GM19328 (cell line): Measurements from ENCODE around the gene USP46.

ENCODE experiments used
- ATAC-seq: cut with Tn5 transposase; IDR thresholded peaks from one replicate; pipeline ENCODE4 v1.9.1; 2021; ENCODE audit warnings: mild to moderate bottlenecking, moderate library complexity; ENCODE audit not compliant: unreplicated experiment

USP46 gene

DNA sequence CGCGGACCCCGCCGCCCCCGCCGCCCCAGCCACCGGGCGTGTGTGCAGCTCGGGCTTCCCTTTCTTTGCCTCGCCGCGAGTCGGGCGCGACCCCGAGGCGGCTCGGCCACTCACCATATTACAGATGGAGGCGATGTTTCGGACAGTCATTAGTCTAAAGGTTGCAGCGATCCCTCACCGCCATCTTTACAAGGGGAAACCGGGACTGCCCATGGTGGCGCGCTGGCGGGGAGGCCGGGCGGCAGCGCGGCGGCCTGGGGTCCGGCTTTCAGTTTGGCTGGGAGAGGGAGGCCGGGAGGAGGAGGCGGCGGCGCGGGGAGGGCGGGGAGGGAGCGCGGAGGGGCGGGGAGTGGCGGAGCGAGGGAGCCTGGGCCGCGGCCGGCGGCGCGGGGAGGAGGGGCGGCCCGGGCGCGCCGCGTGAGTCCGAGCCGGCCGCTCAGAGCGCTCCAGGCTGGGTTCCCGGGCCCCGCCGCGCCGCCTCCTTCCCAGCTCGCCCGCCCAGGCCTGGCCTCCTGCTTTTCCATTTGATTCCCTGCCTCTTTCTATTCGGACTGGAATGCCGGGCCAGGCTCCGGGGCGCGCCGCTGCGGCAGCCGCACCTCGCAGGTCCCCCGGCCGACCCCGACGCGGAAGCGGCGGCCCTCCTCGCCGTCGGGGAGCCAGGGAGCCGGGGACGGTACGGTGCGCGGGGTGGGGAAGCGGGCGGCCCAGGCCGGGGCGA lies at the start of gene USP46:
Gene USP46, minus strand, starts transcription at position 301 of the 721 bp plus-strand sequence. Its CDS starts 151 bp downstream, at position 150.
- peak; percentile 87 for ATAC-seq

DNA sequence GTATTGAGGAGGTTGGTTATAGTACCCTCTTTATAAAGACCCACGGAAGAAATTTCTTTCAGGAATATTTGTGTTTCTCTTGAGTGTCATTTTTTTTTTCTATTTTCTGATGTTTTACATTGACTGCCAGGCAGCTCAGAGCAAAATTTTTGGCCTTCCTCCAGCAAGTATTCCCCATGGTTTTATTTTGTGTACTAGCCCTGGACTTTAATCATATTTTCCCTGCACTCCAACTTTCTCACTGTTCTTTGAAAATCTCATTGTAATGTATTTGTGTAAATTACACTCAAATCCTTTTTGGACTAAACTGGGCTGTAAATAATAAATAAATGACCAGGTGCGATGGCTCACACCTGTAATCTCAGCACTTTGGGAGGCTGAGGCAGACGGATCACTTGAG lies 45.6 kb upstream of the USP46 start:
- ATAC-seq = no peak

DNA sequence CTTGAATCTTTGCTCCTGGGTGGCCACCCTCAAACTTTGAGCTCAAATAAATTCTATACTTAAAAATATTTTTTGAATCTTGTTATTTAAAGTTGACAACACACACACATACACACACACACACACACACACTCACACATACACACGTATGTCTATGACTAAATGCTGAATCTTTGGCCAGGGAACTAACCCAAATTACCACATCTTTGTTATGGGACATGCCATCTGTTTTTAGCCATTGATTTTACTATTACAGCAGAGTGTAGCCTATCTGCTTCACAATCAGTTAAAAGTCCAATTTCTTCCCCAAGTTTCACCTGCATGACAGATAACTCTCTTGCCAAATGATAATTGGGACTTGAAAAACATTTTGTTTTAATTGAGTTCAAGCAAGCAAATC lies 45.0 kb upstream of the USP46 start:
- no peak for ATAC-seq

DNA sequence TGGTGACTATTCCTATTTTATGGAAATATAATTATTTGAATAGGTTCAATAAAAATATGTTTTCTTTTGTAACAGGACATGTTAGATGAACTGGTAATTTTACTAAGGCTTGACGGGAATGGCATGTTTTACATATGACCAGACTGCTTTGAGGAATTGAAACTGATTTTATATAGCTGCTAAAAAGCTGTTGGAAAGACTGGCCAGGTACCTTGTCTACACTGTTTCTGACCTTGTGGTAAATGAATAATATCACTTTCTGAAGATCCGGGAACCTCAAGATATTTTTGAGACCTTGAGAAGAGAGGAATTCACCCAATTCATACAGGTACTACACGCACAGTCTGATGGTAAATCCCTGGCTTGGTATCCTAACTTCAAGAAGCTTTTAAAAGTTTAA lies 42.1 kb upstream of the USP46 start:
- ATAC-seq = peak; percentile 89

DNA sequence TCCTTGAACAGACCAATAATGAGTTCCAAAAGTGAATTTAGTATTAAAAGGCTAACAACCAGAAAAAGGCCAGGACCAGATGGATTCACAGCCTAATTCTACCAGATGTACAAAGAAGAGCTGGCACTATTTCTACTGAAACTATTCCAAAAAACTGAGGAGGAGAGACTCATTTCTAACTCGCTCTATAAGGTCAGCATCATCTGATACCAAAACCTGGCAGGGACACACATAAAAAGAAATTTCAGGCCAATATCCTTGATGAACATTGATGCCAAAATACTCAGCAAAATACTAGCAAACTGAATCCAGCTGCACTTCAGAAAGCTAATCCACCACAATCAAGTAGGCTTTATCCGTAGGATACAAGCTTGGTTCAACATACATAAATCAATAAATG lies 35.8 kb upstream of the USP46 start:
- ATAC-seq = no peak

DNA sequence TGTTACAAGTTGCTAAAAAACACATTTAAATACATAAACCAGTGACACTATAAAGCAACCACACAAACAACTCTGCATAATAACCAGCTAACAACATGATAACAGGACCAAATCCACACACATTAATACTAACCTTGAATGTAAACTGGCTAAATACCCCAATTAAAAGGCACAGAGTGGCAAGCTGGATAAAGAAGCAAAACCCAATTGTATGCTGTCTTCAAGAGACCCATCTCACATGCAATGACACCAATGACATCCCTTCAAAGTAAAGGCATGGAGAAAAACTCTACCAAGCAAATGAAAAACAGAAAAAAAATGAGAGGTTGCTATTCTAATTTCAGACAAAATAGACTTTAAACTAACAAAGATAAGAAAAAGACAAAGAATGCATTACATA lies 34.4 kb upstream of the USP46 start:
- ATAC-seq = no peak

DNA sequence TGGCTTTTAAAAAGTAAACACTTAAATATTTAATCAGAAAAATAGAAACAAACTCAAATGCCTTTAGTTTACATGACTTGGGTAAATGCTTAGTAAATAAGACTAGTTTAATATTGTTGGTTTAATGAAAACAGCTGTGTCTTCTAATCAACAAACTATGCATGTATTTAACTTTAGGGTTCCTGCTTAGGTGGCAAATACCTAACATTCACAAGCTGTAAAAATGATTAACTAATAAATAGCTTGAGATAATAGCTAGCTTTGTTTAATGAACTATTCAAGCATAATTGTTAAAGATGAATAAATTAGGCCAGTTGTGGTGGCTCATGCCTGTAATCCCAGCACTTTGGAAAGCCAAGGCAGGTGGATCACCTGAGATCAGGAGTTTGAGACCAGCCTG lies 30.0 kb upstream of the USP46 start:
- ATAC-seq = no peak

- no peak for ATAC-seq
Measured at GRCh38 chr4:52687696-52688095, 28.6 kb upstream of the USP46 start.

DNA sequence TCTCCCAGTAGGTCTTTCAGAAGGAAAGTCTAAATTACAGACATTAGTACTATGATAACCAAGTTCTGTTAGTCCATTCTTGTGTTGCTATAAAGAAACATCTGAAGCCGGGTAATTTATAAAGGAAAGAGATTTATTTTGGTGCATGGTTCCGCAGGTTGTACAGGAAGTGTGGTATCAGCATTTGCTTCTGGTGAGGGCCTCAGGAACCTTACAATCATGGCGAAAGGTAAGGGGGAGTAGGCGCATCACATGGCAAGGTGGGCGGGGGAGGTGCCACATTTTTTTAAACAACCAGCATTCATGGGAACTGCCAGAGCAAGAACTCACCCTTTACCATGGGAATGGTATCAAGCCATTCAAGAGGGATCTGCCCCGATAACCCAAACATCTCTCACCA lies 26.2 kb upstream of the USP46 start:
- no peak for ATAC-seq

DNA sequence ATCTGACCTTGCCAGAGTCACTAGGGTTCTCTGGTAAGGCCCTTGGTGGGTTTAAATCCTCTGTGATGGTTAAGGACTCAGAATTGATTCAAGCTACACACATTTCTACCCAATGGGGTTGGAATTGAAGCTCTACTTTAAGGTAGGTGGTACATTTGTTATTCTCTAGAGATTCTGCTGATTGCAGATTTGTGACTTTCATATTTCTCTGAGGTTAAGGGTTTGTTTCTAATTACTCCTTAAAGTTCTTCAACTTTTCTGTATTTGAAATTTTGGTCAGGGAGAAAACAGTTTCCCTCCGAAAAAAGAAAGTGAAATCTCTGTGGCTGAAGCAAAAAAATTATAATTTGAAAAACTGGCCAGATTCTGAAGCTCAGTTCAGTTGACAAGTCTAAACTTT lies 25.8 kb upstream of the USP46 start:
- ATAC-seq = no peak

- no peak for ATAC-seq
Measured at GRCh38 chr4:52680381-52680780, 21.3 kb upstream of the USP46 start.

- no peak for ATAC-seq
Measured at GRCh38 chr4:52676536-52676935, 17.4 kb upstream of the USP46 start.

- ATAC-seq = no peak
Measured at GRCh38 chr4:52675111-52675510, 16.0 kb upstream of the USP46 start.

GRCh38 chr4:52670739-52671138 lies 11.6 kb upstream of the USP46 start:
- ATAC-seq = no peak

GRCh38 chr4:52670121-52670520 lies 11.0 kb upstream of the USP46 start:
- ATAC-seq = no peak

DNA sequence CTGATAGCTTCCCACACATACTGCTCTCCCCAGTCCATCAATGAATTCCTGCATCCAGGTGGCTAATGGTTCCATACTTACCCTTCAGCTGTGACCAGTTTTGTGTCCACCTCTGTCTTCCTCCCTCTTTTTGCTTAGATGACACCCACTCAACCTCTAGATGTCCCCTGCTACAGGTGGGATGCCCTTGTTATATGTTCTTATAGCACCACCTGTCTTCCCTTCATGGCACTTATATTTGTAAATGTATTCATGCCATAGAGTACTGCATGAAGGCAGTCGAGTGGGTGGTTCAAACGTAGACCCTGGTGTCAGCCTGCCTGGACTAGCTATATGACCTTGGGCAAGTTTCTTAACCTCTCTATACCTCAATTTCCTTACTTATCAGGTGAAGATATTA lies 6.5 kb upstream of the USP46 start:
- ATAC-seq = peak; percentile 79

DNA sequence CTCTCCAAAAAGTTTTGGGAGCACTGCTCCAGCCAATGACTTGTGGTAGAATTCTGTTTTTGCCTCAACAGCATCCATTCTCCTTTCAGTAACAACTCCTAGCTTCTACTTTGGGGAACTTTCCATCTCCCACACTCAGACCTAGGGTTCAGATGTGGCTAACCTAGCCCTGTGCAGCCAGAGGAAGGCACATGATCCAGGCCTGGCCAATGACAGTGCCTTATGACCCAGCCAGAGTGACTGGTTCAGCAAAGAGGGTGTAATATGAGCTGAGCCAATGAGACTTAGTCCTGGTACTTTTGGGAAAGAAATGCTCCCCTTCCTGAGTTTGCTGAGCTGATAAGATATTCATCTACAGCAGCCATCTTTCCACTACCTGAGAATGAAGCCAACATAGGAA lies 5.4 kb upstream of the USP46 start:
- ATAC-seq = no peak

DNA sequence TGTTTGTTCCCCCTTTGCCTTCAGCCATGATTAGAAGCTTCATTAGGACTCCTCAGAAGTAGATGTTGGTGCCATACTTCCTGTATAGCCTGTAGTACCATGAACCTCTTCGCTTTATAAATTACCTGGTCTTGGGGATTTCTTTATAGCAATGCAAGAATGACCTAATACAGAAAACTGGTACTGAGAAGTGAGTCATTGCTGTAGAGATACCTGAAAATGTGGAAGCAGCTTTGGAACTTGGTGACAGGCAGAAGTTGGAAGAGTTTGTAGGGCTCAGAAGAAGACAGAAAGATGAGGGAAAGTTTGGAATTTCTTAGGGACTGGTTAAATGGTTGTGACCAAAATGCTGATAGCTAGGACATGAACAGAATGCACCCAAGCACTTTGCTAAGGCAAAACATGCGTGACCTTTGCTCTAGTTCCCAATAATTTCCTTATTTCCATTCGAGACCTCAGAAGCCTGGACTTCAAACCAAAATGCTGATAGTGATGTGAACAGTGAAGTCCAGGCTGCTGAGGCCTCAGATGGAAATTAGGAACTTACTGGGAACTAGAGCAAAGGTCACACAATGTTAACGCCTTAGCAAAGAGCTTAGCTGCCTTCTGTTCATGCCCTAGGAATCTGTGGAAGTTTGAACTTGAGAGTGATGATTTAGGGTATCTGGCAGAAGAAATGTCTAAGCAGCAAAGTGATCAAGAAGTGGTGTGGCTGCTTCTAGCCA lies 3.0 kb upstream of the USP46 start:
- ATAC-seq = no peak

DNA sequence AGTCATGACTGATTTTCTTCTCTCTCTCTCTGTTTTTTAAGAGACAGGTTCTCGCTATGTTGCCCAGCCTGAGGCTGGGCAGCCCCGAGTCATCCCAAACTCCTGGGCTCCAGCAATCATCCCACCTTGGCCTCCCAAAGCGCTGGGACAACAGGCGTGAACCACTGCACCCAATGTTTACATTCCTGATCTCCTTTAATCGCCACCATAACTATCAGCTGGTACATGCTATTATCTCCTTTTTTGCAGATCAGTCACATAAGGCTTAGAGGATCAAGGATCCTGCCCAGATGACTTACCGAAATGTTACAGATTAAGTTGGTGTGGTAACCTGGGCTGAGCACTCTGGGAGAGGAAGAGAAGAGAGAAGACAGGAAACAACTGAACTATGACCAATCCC lies 1.5 kb upstream of the USP46 start:
- ATAC-seq = no peak

- ATAC-seq = peak; percentile 24
Measured at GRCh38 chr4:52659722-52660261, 691 bp upstream of the USP46 start.

- ATAC-seq = peak; percentile 11
Measured at GRCh38 chr4:52658641-52659000, 480 bp downstream of the USP46 start.
